Upper lobe of left lung (tissue), 6 donors: ENCODE measurements around the gene SMAP1. TPM values are rescaled to one million over a fixed set of nuclear protein-coding genes. Genes with fewer than 3 reads are reported as not detected.

Experiments
- ATAC-seq, 2 donors: fragments of 200-7000 bp; cut with Tn5 transposase; one replicate each; pipeline ENCODE4 v1.9.1; 2022; ENCODE audit warnings: mild to moderate bottlenecking in 2 of 2, moderate library complexity in 2 of 2; ENCODE audit not compliant: low FRiP score in 2 of 2
- DNase-seq, 2 donors: peaks; one replicate each; pipeline ENCODE4 v3.0.0-alpha.2; 2019 to 2020
- H3K27ac ChIP-seq, 4 donors: fragments of 200-600 bp; sonication (generic); one replicate each; pipeline ENCODE4 v1.5.1; 2016 to 2019
- H3K27me3 ChIP-seq, 4 donors: fragments of 200-600 bp; sonication (generic); one replicate each; pipeline ENCODE4 v1.5.1; 2017 to 2019
- H3K36me3 ChIP-seq, 4 donors: fragments of 200-600 bp; sonication (generic); one replicate each; pipeline ENCODE4 v1.5.1; 2016 to 2019
- H3K4me1 ChIP-seq, 4 donors: fragments of 200-600 bp; sonication (generic); one replicate each; pipeline ENCODE4 v1.5.1; 2018 to 2019
- H3K4me3 ChIP-seq, 4 donors: fragments of 200-600 bp; sonication (generic); one replicate each; pipeline ENCODE4 v1.5.1; 2017 to 2019; ENCODE audit warnings: mild to moderate bottlenecking in 2 of 4, moderate library complexity in 1 of 4
- H3K9me3 ChIP-seq, 4 donors: fragments of 200-600 bp; sonication (generic); one replicate each; pipeline ENCODE4 v1.5.1; 2018 to 2019
- EP300 ChIP-seq, 4 donors: sonication (generic); formaldehyde crosslinking; IDR thresholded peaks; one replicate each; pipeline ENCODE4 v1.5.1; 2017; ENCODE audit warnings: antibody characterized with exemption in 4 of 4, control low read depth in 2 of 4
- POLR2A ChIP-seq, 4 donors: fragments of 450-650 bp; IDR thresholded peaks; one replicate each; pipeline ENCODE4 v1.5.1; 2016 to 2017; ENCODE audit warnings: antibody characterized with exemption in 4 of 4, mild to moderate bottlenecking in 2 of 4
- POLR2AphosphoS5 ChIP-seq, 2 donors: sonication (generic); formaldehyde crosslinking; IDR thresholded peaks; one replicate each; pipeline ENCODE4 v1.5.1; 2017; ENCODE audit warnings: antibody characterized with exemption in 2 of 2
- WGBS, 2 donors: methylation state at CpG; one replicate each; pipeline ENCODE4 v1.1.5; 2017 to 2018; 5-methylcytosine and 5-hydroxymethylcytosine counted together
- total RNA-seq, 6 donors: library from RNA; depleted of rRNA in 4 of 6; stranded (reverse); fragments of >200 nt in 4 of 6; gene quantifications; one replicate each; pipeline versions ENCODE4 v1.1.0 to v1.2.1, GENCODE V29; 2016 to 2021
- TF ChIP-seq, protein P1 (sequence below), 6 experiments: fragments of 450-650 bp in 4 of 6; fragments of 200-600 bp in 2 of 6; sonication (generic) in 2 of 6; IDR thresholded peaks; one replicate each; pipeline ENCODE4 v1.5.1; 2016 to 2019; ENCODE audit warnings: antibody characterized with exemption in 6 of 6
- donor health status: DM: no; HTN: no; CAD: no; lungs with moderate emphysema.
- donor health status: DM: no; HTN: yes; CAD: no; lungs with severe emphysema.

SMAP1 gene
- total RNA-seq, 6 donors from 2014 or later = 16.3 to 34.4 (median 21.7) TPM

DNA sequence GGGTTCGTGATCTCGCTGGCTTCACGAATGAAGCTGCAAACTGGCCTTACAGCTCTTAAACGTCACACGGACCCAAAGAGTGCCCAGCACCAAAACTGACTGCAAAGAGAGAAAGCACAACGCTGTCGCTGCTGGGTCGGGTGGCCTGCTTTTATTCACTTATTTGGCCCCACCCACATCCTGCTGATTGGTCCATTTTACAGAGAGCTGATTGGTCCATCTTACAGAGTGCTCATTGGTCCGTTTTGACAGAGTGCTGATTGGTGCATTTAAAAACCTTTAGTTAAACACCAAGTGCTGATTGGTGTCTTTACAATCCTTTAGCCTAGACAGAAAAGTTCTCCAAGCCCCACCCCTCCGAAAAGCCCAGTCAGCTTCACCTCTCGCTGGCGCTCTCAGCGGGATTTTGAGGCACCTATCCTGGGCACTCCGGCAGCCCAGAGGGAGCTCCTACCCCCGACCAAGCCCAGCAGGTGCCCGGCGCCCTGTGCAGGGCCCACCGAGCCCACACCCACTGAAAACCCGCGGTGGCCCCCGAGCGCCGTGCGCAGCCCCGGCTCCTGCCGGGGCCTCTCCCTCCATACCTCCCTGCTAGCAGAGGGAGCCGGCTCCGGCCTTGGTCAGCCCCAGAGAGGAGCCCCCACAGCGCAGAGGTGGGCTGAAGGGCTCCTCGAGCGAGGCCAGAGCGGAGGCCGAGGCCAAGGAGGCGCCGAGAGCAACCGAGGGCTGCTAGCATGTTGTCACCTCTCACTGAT, 40.0 kb upstream of the SMAP1 start:
- H3K27ac ChIP-seq = no peak overlapping the region
- H3K4me1 ChIP-seq = no peaks in the 10 kb centered on the region
- ATAC-seq (no peak), DNase-seq (peak in 1 of 2 donors; percentile 76)
- H3K9me3 ChIP-seq = no peaks in the 10 kb centered on the region
- H3K36me3 ChIP-seq = no peaks in the 10 kb centered on the region
- H3K27me3 ChIP-seq = no peaks in the 10 kb centered on the region
- 95 to 96% methylated on average over 31 to 33 of the region's 36 CpGs for WGBS, 2 donors
- no peak for TF ChIP-seq POLR2A (IDR thresholded peaks at IDR 0.05)
- TF ChIP-seq EP300 (IDR thresholded peaks at IDR 0.05) = no peak
- no peak for TF ChIP-seq POLR2AphosphoS5 (IDR thresholded peaks at IDR 0.05)
- TF ChIP-seq, protein P1, sequence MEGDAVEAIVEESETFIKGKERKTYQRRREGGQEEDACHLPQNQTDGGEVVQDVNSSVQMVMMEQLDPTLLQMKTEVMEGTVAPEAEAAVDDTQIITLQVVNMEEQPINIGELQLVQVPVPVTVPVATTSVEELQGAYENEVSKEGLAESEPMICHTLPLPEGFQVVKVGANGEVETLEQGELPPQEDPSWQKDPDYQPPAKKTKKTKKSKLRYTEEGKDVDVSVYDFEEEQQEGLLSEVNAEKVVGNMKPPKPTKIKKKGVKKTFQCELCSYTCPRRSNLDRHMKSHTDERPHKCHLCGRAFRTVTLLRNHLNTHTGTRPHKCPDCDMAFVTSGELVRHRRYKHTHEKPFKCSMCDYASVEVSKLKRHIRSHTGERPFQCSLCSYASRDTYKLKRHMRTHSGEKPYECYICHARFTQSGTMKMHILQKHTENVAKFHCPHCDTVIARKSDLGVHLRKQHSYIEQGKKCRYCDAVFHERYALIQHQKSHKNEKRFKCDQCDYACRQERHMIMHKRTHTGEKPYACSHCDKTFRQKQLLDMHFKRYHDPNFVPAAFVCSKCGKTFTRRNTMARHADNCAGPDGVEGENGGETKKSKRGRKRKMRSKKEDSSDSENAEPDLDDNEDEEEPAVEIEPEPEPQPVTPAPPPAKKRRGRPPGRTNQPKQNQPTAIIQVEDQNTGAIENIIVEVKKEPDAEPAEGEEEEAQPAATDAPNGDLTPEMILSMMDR (IDR thresholded peaks at IDR 0.05) = no peak
- no peak overlapping the region for H3K4me3 ChIP-seq

DNA sequence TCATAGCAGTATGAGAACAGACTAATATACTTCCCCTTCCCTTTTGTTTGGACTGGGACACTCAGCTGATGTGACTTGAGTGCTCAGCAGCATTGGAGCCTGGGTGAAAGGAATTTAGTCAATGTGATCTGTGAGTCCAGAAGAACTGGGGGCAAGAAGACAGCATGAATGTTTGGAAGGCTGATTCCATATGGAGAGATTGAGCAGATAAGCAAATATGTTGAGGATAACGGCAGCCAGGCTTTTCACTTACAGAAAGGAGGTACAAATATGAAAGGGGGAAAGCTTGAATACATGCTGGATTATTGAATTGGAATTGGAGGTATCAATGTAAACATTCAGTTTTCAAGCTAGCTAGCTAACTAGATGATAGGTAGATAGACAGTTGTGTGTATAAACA, 37.8 kb upstream of the SMAP1 start:
- 33 to 57% methylated on average over 1 of the region's 1 CpG for WGBS, 2 donors
- ATAC-seq = no peak
- TF ChIP-seq, protein P1 (IDR thresholded peaks at IDR 0.05) = no peak
- TF ChIP-seq POLR2AphosphoS5 (IDR thresholded peaks at IDR 0.05) (no peak), POLR2A (IDR thresholded peaks at IDR 0.05) (no peak), EP300 (IDR thresholded peaks at IDR 0.05) (no peak)
- no peaks in the 10 kb centered on the region for H3K27me3 ChIP-seq
- no peak overlapping the region for H3K27ac ChIP-seq
- no peak overlapping the region for H3K4me3 ChIP-seq
- no peaks in the 10 kb centered on the region for H3K4me1 ChIP-seq
- H3K9me3 ChIP-seq = no peaks in the 10 kb centered on the region
- H3K36me3 ChIP-seq = no peaks in the 10 kb centered on the region
- DNase-seq = no peak

DNA sequence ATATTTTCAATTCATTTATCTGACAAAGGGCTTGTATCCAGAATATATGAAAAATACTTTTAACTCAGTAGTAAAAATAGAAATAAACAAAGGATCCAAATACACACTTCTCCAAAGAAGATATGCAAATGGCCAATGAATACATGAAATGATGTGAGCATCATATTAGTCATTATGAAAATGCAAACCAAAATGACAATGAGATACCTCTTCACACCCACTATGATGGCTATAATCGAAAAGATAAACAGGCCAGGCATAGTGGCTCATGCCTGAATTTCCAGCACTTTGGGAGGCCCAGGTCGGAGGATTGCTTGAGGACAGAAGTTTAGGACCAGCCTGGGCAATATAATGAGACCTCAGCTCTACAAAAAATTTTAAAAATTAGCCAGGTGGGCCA, 33.8 kb upstream of the SMAP1 start:
- Histone ChIP-seq H3K4me1 (no peaks in the 10 kb centered on the region), H3K9me3 (no peaks in the 10 kb centered on the region), H3K36me3 (no peaks in the 10 kb centered on the region), H3K27ac (no peak overlapping the region), H3K4me3 (no peak overlapping the region), H3K27me3 (no peaks in the 10 kb centered on the region)
- 78 to 85% methylated on average over 2 of the region's 2 CpGs for WGBS, 2 donors
- ATAC-seq = no peak
- TF ChIP-seq POLR2A (IDR thresholded peaks at IDR 0.05) = no peak
- no peak for TF ChIP-seq EP300 (IDR thresholded peaks at IDR 0.05)
- TF ChIP-seq, protein P1 (IDR thresholded peaks at IDR 0.05) = no peak
- TF ChIP-seq POLR2AphosphoS5 (IDR thresholded peaks at IDR 0.05) = no peak
- no peak for DNase-seq

DNA sequence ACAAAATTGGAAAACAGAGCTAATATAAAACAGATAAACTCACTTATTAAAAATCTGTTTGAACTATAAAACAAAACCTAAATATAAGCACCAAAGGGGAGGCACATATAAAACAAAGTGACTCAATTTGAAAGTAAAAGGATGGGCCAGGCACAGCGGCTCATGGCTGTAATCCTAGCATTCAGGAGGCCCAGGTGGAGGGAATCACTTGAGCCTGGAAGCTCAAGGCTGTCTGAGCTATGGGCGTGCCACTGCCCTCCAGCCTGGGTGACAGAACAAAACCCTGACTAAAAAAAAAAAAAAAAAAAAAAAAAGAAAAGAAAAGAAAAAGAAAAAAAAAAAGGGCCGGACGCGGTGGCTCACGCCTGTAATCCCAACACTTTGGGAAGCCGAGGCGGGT, 31.1 kb upstream of the SMAP1 start:
- DNase-seq (no peak), ATAC-seq (no peak)
- H3K4me3 ChIP-seq = no peak overlapping the region
- no peaks in the 10 kb centered on the region for H3K36me3 ChIP-seq
- no peaks in the 10 kb centered on the region for H3K9me3 ChIP-seq
- H3K4me1 ChIP-seq = no peaks in the 10 kb centered on the region
- H3K27ac ChIP-seq = no peak overlapping the region
- WGBS, 2 donors = 94% methylated on average over 2 to 8 of the region's 8 CpGs
- TF ChIP-seq POLR2AphosphoS5 (IDR thresholded peaks at IDR 0.05) (no peak), EP300 (IDR thresholded peaks at IDR 0.05) (no peak), POLR2A (IDR thresholded peaks at IDR 0.05) (no peak)
- TF ChIP-seq, protein P1 (IDR thresholded peaks at IDR 0.05) = no peak
- H3K27me3 ChIP-seq = no peaks in the 10 kb centered on the region

DNA sequence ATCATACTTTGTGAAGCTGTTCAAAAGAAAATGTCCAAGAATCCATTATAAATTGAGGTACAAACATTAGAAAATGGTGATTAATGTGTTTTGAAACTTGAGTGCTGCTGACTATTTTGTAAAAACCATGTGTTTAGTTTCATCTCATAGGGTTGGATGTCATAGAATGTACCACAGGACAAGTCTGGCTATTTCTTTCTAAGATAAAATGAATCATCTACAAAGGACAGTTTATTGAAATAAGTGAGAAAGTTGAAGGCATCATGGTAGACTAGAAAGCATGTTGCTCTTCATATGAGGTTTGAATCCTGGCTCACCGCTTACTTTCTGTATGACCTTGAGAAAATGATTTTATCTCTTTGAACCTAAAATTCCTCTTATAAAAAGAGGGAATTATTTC, 29.2 kb upstream of the SMAP1 start:
- H3K27ac ChIP-seq = no peak overlapping the region
- TF ChIP-seq, protein P1 (IDR thresholded peaks at IDR 0.05) = no peak
- no peak for TF ChIP-seq POLR2A (IDR thresholded peaks at IDR 0.05)
- no peak for TF ChIP-seq POLR2AphosphoS5 (IDR thresholded peaks at IDR 0.05)
- TF ChIP-seq EP300 (IDR thresholded peaks at IDR 0.05) = no peak
- H3K9me3 ChIP-seq = no peaks in the 10 kb centered on the region
- DNase-seq = no peak
- WGBS, 2 donors = 94 to 97% methylated on average over 1 of the region's 1 CpG
- H3K36me3 ChIP-seq = no peaks in the 10 kb centered on the region
- H3K4me3 ChIP-seq = no peak overlapping the region
- ATAC-seq = no peak
- no peaks in the 10 kb centered on the region for H3K27me3 ChIP-seq
- no peaks in the 10 kb centered on the region for H3K4me1 ChIP-seq
